IPS-18c (cell line): ENCODE results near the gene GNL3.
"Not testable (repeated sequence)": the region's sequence is repeated elsewhere in the genome, so short reads cannot be mapped to it uniquely, and the experiment has no call there.

Source experiments
- H3K4me3 ChIP-seq: 2 replicates; pipeline ENCODE4 v1.7.0; 2013; ENCODE audit warnings: low read depth, mild to moderate bottlenecking, low read length, moderate library complexity; ENCODE audit not compliant: insufficient read depth
- H3K9me3 ChIP-seq: one replicate; pipeline ENCODE4 v1.6.1; 2013; ENCODE audit warnings: mild to moderate bottlenecking, low read length, moderate library complexity; ENCODE audit not compliant: control insufficient read depth, insufficient read depth

The GNL3 gene

DNA sequence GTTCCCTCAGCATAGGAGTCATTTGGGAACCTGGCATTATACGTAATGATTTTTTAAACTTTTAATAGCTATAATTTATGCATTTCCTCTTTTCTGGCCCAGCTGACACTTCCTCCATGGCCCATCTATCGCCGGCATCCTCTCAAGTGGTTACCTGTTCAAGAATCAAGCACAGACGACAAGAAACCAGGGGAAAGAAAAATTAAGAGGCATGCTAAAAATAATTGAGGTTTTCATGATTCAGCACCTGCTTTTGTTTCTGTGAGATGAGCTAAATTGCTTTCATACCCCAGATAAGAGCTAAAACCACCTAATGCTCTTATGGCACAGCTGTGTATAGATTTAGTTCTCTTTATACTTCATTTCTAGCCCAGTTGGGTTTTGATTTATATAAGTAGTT is 21.8 kb downstream of the GNL3 start:
- H3K9me3 ChIP-seq: no peaks in the 10 kb centered on the region
- no peak overlapping the region for H3K4me3 ChIP-seq

DNA sequence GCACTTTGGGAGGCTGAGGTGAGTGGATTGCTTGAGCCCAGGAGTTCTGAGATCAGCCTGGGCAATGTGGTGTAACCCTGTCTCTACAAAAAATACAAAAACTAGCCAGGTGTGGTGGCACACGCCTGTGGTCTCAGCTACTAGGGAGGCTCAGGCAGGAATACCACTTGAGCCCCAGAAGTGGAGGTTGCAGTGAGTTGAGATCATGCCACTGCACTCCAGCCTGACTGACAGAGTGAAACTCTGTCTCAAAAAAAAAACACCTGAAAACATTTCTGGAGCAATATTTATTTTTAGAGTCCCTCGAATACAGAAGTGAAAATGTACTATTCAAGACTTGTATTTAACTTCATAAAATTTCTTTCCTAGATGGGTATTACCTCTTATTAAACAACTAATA is 24.7 kb downstream of the GNL3 start:
- Histone ChIP-seq H3K4me3 (no peak overlapping the region), H3K9me3 (no peaks in the 10 kb centered on the region)

DNA sequence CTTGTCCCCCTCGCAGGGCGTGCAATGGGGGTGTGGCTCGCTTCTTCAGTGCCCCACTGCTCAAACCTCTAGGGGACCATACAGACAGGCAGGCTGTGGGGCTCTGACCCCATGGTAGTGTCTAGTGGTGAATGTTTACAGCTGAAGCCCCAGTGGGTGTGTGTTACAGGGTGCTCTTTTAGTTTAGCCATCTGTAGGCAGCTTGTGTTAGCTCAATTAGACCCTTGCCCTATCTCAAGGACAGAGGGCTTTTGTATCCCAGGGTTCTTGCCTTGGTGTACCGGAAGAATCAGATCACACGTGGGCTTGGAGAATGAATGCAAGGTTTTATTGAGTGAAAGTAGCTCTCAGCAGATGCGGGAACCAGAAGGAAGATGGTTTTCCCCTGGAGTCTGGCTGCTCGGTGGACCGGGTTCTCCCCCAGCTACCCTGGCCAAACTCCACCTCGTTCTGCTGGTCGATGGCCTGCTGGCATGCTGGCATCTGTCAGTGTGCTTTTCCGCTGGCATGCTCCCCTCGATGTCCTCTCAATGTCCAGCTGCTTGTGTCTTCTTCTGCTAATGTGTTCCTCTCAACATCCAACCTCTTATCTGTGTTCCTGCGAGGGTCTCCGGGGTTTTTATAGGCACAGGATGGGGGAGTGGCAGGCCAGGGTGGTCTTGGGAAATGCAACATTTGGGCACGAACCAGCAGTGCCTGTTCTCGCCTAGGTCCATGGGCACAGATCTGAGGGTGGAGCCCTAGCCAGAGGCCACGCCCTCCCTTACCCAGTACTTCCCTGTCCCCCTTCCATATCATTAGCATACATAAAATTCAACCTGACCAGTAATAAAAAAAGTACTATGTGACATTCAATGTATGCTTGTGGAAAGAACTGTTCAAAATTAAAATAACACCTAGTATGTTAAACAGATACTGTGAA is 26.7 kb downstream of the GNL3 start:
- Histone ChIP-seq H3K4me3 (no peak overlapping the region), H3K9me3 (no peaks in the 10 kb centered on the region)

DNA sequence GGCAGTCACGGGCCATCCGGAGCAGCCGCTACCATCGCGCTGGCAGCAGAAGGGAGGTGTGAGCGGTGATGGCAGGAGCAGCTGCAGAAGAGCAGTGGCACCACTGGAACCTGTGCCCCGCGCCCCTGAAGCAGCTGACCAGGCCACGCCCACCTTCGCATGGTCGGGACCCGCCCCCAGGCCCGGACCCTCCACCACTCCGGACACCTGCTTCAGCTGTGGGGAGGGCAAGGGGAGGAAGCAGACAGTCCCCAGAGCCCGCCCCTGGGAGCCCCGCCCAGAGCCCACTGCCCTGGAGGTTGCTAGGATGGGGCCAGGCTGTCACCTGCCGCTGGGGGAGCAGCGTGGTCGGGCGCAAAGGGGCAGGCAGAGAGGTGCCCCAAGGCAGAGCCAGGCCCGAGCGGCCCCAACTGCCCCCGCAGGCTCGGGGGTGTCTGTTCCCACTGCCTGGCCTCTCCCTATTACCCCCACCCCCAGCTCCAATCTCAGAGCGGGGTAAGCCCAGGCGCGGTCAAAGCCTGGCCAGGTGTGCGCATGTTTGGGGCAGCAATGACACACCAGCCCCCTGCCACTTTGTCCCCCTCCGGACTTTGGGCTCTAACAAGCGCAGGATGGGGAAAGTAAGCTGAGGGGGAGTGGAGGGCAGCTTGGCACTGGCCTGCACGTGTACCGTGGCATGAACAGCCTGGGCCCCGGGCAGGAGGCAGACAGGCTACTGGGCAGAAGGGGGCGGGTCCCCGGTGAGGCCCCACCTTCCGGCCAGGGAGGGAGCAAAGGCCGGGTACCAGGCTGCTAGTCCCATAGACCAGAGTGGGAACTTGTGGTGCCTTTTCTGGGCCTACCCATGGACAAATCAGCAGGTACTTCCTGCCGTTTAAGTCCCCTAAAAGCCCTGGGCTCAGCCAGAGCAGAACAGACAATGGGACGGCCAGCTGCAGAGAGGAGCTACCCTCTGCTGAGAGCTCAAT is 28.8 kb downstream of the GNL3 start:
- Histone ChIP-seq H3K4me3 (peak overlapping the region; percentile 66), H3K9me3 (no peaks in the 10 kb centered on the region)

DNA sequence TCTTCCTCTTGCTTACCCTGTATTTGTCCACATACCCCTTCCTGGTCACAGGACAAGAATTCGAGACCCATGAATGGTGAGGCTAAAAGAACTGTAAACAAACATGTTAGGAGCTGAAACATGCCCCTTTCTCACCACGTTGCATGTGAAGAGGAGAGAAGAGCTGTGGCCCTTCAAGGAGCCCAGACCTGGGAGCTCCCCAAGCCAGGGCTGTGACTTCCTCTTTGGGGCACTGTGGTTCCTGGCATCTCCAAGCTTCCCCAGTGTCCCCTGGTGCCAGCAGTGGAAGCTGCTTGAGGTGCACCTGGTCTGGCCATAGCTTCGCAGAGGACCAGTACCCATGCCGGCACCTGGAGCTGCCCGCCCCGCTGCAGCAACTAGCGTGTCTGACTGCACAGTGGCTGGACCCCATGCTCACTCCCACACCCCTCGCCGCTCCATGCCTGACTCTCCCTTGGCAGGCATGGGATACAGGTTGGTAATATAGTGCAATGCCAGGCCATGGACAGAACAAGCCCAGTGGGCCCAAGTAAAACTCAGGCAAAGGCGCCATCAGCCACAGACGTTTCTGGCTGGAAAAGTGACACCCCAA is 30.0 kb downstream of the GNL3 start:
- Histone ChIP-seq H3K9me3 (no peaks in the 10 kb centered on the region), H3K4me3 (no peak overlapping the region)

DNA sequence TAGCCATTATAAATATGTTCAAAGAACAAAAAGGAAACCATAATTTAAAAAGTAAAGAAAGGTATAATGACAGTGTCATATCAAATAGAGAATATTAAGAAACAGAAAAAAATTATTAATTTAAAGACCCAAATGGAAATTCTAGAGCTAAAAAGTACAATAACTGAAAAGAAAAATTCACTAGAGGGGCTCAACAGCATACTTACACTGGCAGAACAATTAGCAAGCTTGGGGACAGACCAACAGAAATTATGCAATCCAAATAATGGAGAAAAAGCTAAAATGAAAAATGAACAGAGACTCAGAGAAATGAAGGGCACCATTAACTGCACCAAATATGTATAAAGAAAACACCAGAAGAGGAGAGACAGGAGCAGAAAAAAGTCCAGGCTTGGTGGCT is 33.8 kb downstream of the GNL3 start:
- Histone ChIP-seq H3K9me3 (no peaks in the 10 kb centered on the region), H3K4me3 (no peak overlapping the region)

DNA sequence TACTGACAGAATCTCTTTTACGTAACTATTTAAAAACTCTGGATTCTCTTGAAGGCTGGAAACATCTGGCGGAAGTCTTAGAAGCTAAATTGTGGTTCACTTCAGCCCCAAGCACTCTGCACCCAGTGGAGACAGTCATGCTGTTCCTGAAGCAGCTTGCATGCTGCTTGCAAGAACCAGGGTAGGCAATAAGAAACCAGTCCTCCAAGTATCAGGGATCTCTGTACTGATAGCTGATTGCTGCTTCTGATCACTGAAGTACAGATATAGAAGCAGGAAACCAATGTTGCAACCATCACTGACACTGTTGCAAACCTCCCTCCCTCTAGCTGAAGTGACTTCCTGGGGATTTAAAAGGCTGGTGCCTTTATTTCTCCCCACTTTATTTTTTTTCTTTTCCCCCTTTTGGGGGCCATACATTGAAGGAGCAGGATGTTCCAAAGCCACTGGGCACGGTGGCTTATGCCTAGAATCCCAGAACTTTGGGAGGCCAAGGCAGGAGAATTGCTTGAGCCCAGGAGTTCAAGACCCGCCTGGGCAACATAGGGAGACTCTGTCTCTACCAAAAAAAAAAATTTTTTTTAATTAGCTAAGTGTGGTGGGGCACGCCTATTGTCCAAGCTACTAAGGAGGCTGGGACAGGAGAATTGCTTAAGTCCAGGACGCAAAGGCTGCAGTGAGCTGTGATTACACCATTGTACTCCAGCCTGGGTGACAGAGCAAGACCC is 35.3 kb downstream of the GNL3 start:
- Histone ChIP-seq H3K9me3 (no peaks in the 10 kb centered on the region), H3K4me3 (no peak overlapping the region)

DNA sequence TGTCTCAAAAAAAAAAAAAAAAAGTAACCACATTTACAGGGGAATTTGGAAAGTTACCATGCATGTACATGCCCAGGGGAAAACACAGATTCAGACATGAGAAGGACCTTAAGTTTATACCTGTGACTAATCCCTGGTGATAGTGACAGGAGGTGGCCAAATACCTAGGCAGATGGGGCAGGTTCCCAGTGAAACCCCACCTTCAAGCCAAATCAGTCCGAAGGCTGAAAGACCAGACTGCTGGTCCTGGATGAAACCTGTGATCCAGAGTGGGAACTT is 35.8 kb downstream of the GNL3 start:
- Histone ChIP-seq H3K9me3 (no peaks in the 10 kb centered on the region), H3K4me3 (no peak overlapping the region)

DNA sequence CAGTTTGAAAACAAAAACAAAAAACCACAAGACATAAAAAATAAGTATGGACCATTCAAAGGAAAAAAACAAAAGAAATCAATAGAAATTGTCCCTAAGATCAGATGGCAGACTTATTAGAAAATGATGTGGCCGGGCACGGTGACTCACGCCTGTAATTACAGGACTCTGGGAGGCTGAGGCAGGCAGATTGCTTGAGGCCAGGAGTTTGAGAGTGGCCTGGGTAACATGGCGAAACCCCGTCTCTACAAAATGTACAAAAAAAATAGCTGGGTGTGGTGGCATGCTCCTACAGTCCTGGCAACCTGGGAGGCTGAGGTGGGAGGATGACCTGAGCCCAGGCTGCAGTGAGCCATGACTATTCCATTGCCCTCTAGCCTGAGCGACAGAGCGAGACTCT is 36.7 kb downstream of the GNL3 start:
- no peaks in the 10 kb centered on the region for H3K9me3 ChIP-seq
- no peak overlapping the region for H3K4me3 ChIP-seq

DNA sequence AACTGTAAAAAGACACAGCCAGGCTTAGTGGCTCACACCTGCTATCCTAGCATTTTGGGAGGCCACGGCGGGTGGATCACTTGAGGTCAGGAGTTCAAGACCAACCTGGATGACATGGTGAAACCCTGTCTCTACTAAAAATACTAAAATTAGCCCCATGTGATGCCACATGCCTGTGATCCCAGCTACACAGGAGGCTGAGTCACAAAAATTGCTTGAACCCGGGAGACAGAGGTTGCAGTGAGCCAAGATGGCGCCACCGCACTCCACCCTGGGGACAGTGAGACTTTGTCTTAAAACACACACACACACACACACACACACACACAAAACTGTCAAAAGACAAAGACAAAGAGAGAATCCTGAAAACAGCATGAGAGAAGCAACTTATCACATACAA is 38.1 kb downstream of the GNL3 start:
- no peak overlapping the region for H3K4me3 ChIP-seq
- H3K9me3 ChIP-seq: peaks cover 2% of the 10 kb centered on the region

DNA sequence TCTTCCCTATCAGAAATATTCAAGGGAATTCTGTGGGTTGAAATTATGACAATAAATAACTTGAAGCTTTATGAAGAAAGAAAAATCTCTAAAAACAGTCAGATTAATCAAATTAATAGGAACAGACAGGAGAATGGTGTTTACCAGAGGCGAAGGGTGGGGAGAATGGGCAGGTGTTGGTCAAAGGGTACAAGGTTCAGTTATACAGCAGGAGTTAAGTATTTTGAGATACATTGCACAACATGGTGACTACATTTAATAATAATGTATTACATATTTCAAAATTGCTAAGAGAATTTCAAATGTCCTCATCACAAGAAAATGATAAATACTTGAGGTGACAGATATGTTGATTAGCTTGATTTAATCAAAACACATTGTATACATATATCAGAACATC is 38.7 kb downstream of the GNL3 start:
- peaks cover 2% of the 10 kb centered on the region for H3K9me3 ChIP-seq
- H3K4me3 ChIP-seq: no peak overlapping the region

DNA sequence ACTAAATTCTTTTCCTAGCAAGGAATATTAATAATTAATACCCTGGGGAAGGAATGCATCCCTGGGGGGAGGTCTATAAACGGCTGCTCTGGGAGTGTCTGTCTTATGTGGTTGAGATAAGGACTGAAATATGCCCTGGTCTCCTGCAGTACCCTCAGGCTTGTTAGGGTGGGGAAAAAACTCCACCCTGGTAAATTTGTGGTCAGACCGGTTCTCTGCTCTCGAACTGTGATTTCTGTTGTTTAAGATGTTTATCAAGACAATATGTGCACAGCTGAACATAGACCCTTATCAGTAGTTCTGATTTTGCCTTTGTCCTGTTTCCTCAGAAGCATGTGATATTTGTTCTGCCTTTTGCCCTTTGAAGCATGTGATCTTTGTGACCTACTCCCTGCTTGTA is 42.9 kb downstream of the GNL3 start:
- H3K4me3 ChIP-seq, H3K9me3 ChIP-seq: not testable (repeated sequence)

DNA sequence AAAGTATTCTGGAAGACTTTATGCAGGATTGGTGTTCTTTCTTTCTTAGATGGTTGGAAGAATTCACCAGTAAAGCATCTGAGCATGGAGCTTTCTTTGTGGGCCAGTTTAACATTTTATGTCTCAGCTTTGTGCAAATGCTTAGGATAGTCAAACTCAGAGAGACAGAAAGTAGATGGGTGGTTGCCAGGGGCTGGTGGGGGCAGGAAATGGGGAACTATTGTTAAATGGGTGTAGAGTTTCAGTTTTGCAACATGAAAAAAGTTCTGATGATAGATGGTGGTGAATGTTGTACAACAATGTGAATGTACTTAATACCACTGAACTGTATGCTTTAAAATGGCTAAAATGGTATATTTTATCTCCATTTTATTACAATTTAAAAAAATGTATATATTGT is 44.8 kb downstream of the GNL3 start:
- no peak overlapping the region for H3K4me3 ChIP-seq
- H3K9me3 ChIP-seq: peaks cover 2% of the 10 kb centered on the region

DNA sequence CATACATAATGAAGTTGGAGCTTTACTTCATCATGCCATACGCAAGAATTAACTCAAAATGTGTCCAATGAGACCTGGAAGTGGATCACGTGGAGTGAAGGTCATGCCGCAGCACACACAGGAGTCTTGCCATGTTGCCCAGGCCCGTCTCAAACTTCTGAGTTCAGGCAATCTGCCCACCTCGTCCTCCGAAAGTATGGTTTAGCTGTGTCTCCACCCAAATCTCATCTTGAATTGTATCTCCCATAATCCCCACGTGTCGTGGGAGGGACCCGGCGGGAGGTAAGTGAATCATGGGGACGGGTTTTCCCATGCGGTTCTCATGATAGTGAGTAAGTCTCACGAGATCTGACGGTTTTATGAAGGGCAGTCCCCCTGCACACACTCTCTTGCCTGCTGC is 45.8 kb downstream of the GNL3 start:
- H3K4me3 ChIP-seq: no peak overlapping the region
- H3K9me3 ChIP-seq: peaks cover 2% of the 10 kb centered on the region

DNA sequence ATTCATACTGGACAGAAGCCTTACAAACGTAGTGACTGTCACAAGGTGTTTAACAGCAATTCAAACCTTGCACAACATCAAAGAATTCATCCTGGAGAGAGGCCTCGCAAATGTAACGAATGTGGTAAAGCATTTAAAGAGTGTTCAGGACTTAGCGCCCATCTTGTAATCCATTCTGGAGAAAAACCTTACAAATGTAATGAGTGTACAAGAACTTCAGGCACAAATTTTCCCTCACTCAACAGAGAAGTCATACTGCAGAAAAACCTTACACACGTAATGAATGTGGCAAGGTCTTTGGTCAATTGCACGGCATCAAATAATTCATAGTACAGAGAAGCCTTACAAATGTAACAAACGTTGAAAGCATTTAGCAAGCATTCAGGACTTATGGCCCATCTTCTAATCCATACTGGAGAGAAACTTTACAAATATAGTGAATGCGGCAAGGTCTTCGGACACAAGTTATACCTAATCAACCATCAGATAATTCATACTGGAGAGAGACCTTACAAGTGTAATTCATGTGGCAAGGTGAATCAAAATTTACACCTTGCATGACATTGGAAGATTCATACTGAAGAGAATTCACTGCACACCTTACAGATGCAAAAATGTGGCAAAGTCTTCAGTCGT is 47.5 kb downstream of the GNL3 start:
- no peak overlapping the region for H3K4me3 ChIP-seq
- H3K9me3 ChIP-seq: no peaks in the 10 kb centered on the region

DNA sequence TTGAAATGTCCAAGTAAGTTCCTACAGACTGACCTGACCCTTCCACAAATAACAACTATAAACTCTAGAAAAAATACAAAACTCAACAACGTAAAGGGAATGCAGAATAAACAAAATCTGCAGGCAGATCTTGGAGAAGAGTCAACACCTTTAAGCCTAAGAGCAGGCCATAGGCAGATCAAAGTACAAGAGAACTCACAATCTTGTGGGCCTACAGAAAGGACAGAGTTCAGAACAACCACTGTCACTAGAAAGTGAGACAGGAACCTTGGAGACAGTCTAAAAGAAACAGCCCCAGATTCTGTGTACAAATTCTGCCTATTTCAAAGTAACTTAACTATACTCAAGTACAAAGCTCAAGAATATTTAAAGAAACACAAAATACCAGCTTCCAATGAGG is 53.9 kb downstream of the GNL3 start:
- Histone ChIP-seq H3K4me3 (no peak overlapping the region), H3K9me3 (no peaks in the 10 kb centered on the region)
